Non-pigmented ciliary epithelial cell (primary cell): ENCODE results near the gene OSBPL10.
"Not testable (repeated sequence)": the region's sequence is repeated elsewhere in the genome, so short reads cannot be mapped to it uniquely, and the experiment has no call there.

Experiments
- DNase-seq: peaks from one replicate; pipeline ENCODE4 v3.0.0-alpha.2; 2010; ENCODE audit warnings: low read depth

Gene OSBPL10

GRCh38 chr3:31981206-31982181 lies at the start of gene OSBPL10, which contains the start of gene ZNF860:
OSBPL10 (minus strand) TSS chr3:31981262; CDS start chr3:31981179, 83 bp downstream.
ZNF860 (plus strand) TSS chr3:31981750; CDS start chr3:31989080, 7,330 bp downstream.
- peak; percentile 68 for DNase-seq

- no peak for DNase-seq
These were observed 45.5 kb upstream of the OSBPL10 start for GRCh38 chr3:32026593-32026992.

- no peak for DNase-seq
These were observed 41.9 kb upstream of the OSBPL10 start for GRCh38 chr3:32022947-32023346.

- no peak for DNase-seq
These were observed 40.7 kb upstream of the OSBPL10 start for GRCh38 chr3:32021748-32022147.

GRCh38 chr3:32021155-32021554 lies 40.1 kb upstream of the OSBPL10 start:
- no peak for DNase-seq

- no peak for DNase-seq
These were observed 37.9 kb upstream of the OSBPL10 start for GRCh38 chr3:32018757-32019564.

- DNase-seq = no peak
These were observed 36.2 kb upstream of the OSBPL10 start for GRCh38 chr3:32017286-32017685.

GRCh38 chr3:32015638-32016037 lies 34.6 kb upstream of the OSBPL10 start:
- not testable (repeated sequence) for DNase-seq

GRCh38 chr3:32010699-32011098 lies 29.6 kb upstream of the OSBPL10 start:
- not testable (repeated sequence) for DNase-seq

GRCh38 chr3:32009957-32010356 lies 28.9 kb upstream of the OSBPL10 start:
- DNase-seq = no peak

- no peak for DNase-seq
These were observed 28.0 kb upstream of the OSBPL10 start for GRCh38 chr3:32009101-32009500.

GRCh38 chr3:32004113-32004765 lies 23.2 kb upstream of the OSBPL10 start:
- DNase-seq = no peak

GRCh38 chr3:32003380-32003779 lies 22.3 kb upstream of the OSBPL10 start:
- DNase-seq = no peak

GRCh38 chr3:32002561-32003368 lies 21.7 kb upstream of the OSBPL10 start:
- peak; percentile 65 for DNase-seq

- DNase-seq = no peak
These were observed 19.8 kb upstream of the OSBPL10 start for GRCh38 chr3:32000877-32001276.

GRCh38 chr3:31999907-32000439 lies 18.9 kb upstream of the OSBPL10 start:
- no peak for DNase-seq

GRCh38 chr3:31997500-31997899 lies 16.4 kb upstream of the OSBPL10 start:
- no peak for DNase-seq

- no peak for DNase-seq
These were observed 15.1 kb upstream of the OSBPL10 start for GRCh38 chr3:31996195-31996594.

GRCh38 chr3:31995026-31995425 lies 14.0 kb upstream of the OSBPL10 start:
- DNase-seq = not testable (repeated sequence)

GRCh38 chr3:31993843-31994242 lies 12.8 kb upstream of the OSBPL10 start:
- no peak for DNase-seq

GRCh38 chr3:31992995-31993394 lies 11.9 kb upstream of the OSBPL10 start:
- DNase-seq = not testable (repeated sequence)
